Heart right ventricle (tissue), 16 donors: ENCODE results near the gene ST6GALNAC4. TPM values are rescaled to one million over a fixed set of nuclear protein-coding genes. Genes with fewer than 3 reads are reported as not detected.
A peak's percentile ranks its signal among the peaks of the same experiment; 100 is the strongest.

Experiments used
- ATAC-seq, 8 donors: fragments of 200-7000 bp; cut with Tn5 transposase; one replicate each; pipeline ENCODE4 v1.9.1; 2020; ENCODE audit warnings: mild to moderate bottlenecking in 8 of 8, moderate library complexity in 8 of 8, moderate number of reproducible peaks in 1 of 8
- DNase-seq, 2 donors: peaks; one replicate each; pipeline ENCODE4 v3.0.0-alpha.2; 2020
- H3K27ac ChIP-seq, 10 donors: fragments of 200-600 bp; sonication (generic) in 2 of 10; one replicate each; pipeline versions ENCODE4 v1.5.0 to v1.8.0; 2020 to 2022; ENCODE audit warnings: mild to moderate bottlenecking in 3 of 10
- H3K27me3 ChIP-seq, 7 donors: fragments of 200-600 bp; one replicate each; pipeline ENCODE4 v1.8.0; 2021 to 2022; ENCODE audit warnings: mild to moderate bottlenecking in 2 of 7
- H3K36me3 ChIP-seq, 9 donors: fragments of 200-600 bp; sonication (generic) in 1 of 9; one replicate each; pipeline versions ENCODE4 v1.5.0 to v1.8.0; 2020 to 2022; ENCODE audit warnings: mild to moderate bottlenecking in 2 of 9
- H3K4me1 ChIP-seq, 9 donors: fragments of 200-600 bp; sonication (generic) in 1 of 9; one replicate each; pipeline versions ENCODE4 v1.5.0 to v1.8.0; 2020 to 2022; ENCODE audit warnings: mild to moderate bottlenecking in 4 of 9
- H3K4me3 ChIP-seq, 10 donors: fragments of 200-600 bp; sonication (generic) in 2 of 10; one replicate each; pipeline versions ENCODE4 v1.5.0 to v1.8.0; 2020 to 2022; ENCODE audit warnings: mild to moderate bottlenecking in 7 of 10, moderate library complexity in 2 of 10
- H3K9me3 ChIP-seq, 11 donors: fragments of 200-600 bp in 10 of 11; sonication (generic) in 2 of 11; one replicate each; pipeline versions ENCODE4 v1.5.0 to v1.8.0; 2013 to 2022; ENCODE audit warnings: mild to moderate bottlenecking in 2 of 11, control low read depth in 1 of 11, moderate library complexity in 1 of 11
- CTCF ChIP-seq, 9 donors: fragments of 200-600 bp; sonication (generic) in 2 of 9; IDR thresholded peaks; one replicate each; pipeline versions ENCODE4 v1.5.0 to v1.8.0; 2021 to 2022; ENCODE audit warnings: antibody characterized with exemption in 9 of 9, mild to moderate bottlenecking in 5 of 9, moderate library complexity in 1 of 9
- WGBS, 2 donors: extraction: QIAGEN DNeasy Blood & Tissue Kit; methylation state at CpG; one replicate each; pipeline ENCODE4 v1.1.7; 2013; ENCODE audit warnings: inconsistent platforms in 1 of 2; 5-methylcytosine and 5-hydroxymethylcytosine counted together
- intact Hi-C, 10 donors: fragments of 100-400 bp; cut with DNase I; formaldehyde crosslinking; loops; one replicate each; pipeline versions ENCODE4 v1.11.1 to v1.14.2; 2022
- polyA plus RNA-seq, 2 donors: library from polyadenylated mRNA; stranded (reverse); fragments of 200-250 nt; gene quantifications; one replicate each; pipeline ENCODE4 v1.2.3, GENCODE V29; 2013
- total RNA-seq, 10 donors: library from RNA; stranded (reverse); fragmentation: NEBNext Ultra II Directional in 3 of 10; extraction: Animal tissue kit (Norgen Biotek cat#: 25700) in 3 of 10; gene quantifications; one replicate each; pipeline versions ENCODE4 v1.2.1 to v1.2.4, GENCODE V29; 2021 to 2023
- donor health status: Arrhythmogenic right ventricular cardiomyopathy.
- donor health status: ischemic (EF 13 %, LVEDD 7.1; RV severe dilation, severe dysfunction).
- donor health status: healthy with polysubstance abuse.
- donor health status: DM: no; HTN: yes; CAD: no.
- donor health status: DM: no; HTN: no; CAD: no.
- donor health status: ischemic (EF 25% LVEDD 6.9; RV normal size, moderate dysfunction).
- donor health status: ischemic (EF 25% LVEDD 5.7; RV mildly dilated, moderate dysfunction).
- donor health status: healthy.
- donor health status: DM: yes; HTN: yes; CAD: no.
- donor health status: Ischemic cardiomyopathy.
- donor health status: ischemic (EF 35%, LVEDD 5.7; RV mildly dilated, moderate dysfunction).
- donor health status: nonischemic (EF 11% LVEDD 7.7; RV severe dilation, severe dysfunction).
- donor health status: DM: yes; HTN: yes; CAD: no.
- donor health status: PGD.
- donor health status: ischemic (EF 29% LVEDD 5.4; RV normal size, mild dysfunction).
- donor health status: nonischemic (EF 23%, LVEDD 6.1; RV moderate dilation, normal function).

The ST6GALNAC4 gene
- total and polyA plus RNA-seq, 12 donors, result 10.8 to 52.9 (median 33.9) TPM

- Histone ChIP-seq H3K4me3 (no peak overlapping the region), H3K27ac (peak overlapping the region in 1 of 10 donors; percentile 1), H3K9me3 (no peaks in the 10 kb centered on the region), H3K4me1 (peaks cover 0 to 61% (median 17%) of the 10 kb centered on the region in 9 donors), H3K27me3 (no peaks in the 10 kb centered on the region), H3K36me3 (peaks cover 0 to 50% (median 9%) of the 10 kb centered on the region in 9 donors)
- peak; percentile 81 to 96 (median 89) for TF ChIP-seq CTCF (IDR thresholded peaks at IDR 0.05)
- WGBS, 2 donors, result 39 to 40% methylated on average over 13 of the region's 13 CpGs
- ATAC-seq, result peak; percentile 64 to 88 (median 82)
- DNase-seq, result peak; percentile 86
- intact Hi-C loops, result loop anchor here (1.0 to 10.0 kb wide), 8 partner anchors 37 to 174 kb away; partner anchors contain the start of gene EEIG1 (in 1 of the 10)
Observed at GRCh38 chr9:127943731-127944144, 26.9 kb upstream of the ST6GALNAC4 start.

GRCh38 chr9:127943011-127943662, 26.3 kb upstream of the ST6GALNAC4 start:
- TF ChIP-seq CTCF (IDR thresholded peaks at IDR 0.05), result peak in 1 of 9 donors; percentile 2
- peaks cover 0 to 49% (median 9%) of the 10 kb centered on the region in 9 donors for H3K36me3 ChIP-seq
- intact Hi-C loops, result loop anchor here (1.0 to 10.0 kb wide), 8 partner anchors 38 to 174 kb away; partner anchors contain the start of gene EEIG1 (in 1 of the 10)
- peak in 1 of 2 donors; percentile 18 for DNase-seq
- no peak overlapping the region for H3K4me3 ChIP-seq
- H3K27me3 ChIP-seq, result no peaks in the 10 kb centered on the region
- peaks cover 3 to 59% (median 23%) of the 10 kb centered on the region in 9 donors for H3K4me1 ChIP-seq
- H3K27ac ChIP-seq, result peak overlapping the region in 1 of 10 donors; percentile 1
- H3K9me3 ChIP-seq, result no peaks in the 10 kb centered on the region
- 78 to 87% methylated on average over 14 of the region's 14 CpGs for WGBS, 2 donors
- ATAC-seq, result no peak

- no peak overlapping the region for H3K27ac ChIP-seq
- 66% methylated on average over 18 of the region's 18 CpGs for WGBS, 2 donors
- intact Hi-C loops, result loop anchor here (1.0 to 10.0 kb wide), 8 partner anchors 38 to 175 kb away; partner anchors contain the start of gene EEIG1 (in 1 of the 10)
- H3K4me3 ChIP-seq, result no peak overlapping the region
- peak; percentile 77 to 91 (median 87) for TF ChIP-seq CTCF (IDR thresholded peaks at IDR 0.05)
- H3K27me3 ChIP-seq, result no peaks in the 10 kb centered on the region
- H3K4me1 ChIP-seq, result peaks cover 5 to 55% (median 19%) of the 10 kb centered on the region in 9 donors
- H3K9me3 ChIP-seq, result no peaks in the 10 kb centered on the region
- H3K36me3 ChIP-seq, result peaks cover 0 to 41% (median 9%) of the 10 kb centered on the region in 9 donors
- DNase-seq (peak; percentile 58 to 72), ATAC-seq (peak; percentile 32 to 64 (median 52))
Observed at GRCh38 chr9:127942216-127943010, 25.6 kb upstream of the ST6GALNAC4 start.

GRCh38 chr9:127941961-127942215, 25.0 kb upstream of the ST6GALNAC4 start:
- Histone ChIP-seq H3K9me3 (no peaks in the 10 kb centered on the region), H3K4me1 (peaks cover 9 to 55% (median 23%) of the 10 kb centered on the region in 9 donors)
- ATAC-seq, result no peak

More at GRCh38 chr9:127941961-127942215, 25.0 kb upstream of the ST6GALNAC4 start:
- no peak for DNase-seq
- no peaks in the 10 kb centered on the region for H3K27me3 ChIP-seq
- peaks cover 0 to 40% (median 9%) of the 10 kb centered on the region in 9 donors for H3K36me3 ChIP-seq
- WGBS, 2 donors, result 61 to 87% methylated on average over 3 of the region's 3 CpGs
- intact Hi-C loops, result loop anchor here in 9 of 10 donors (2.0 to 10.0 kb wide), 6 partner anchors 39 to 175 kb away; partner anchors contain the start of gene EEIG1 (in 1 of the 9)
- TF ChIP-seq CTCF (IDR thresholded peaks at IDR 0.05), result no peak
- H3K27ac ChIP-seq, result no peak overlapping the region
- no peak overlapping the region for H3K4me3 ChIP-seq
